ENCODE results near the gene IGSF21.

Gene IGSF21

GRCh38 chr1:18350747-18351146 lies 243.1 kb downstream of the IGSF21 start:
- Histone ChIP-seq H3K36me3 (ENCODE audit: control insufficient read depth, insufficient read depth, low read length) (no peaks in the 10 kb centered on the region), H3K9me3 (ENCODE audit: control insufficient read depth, insufficient read depth, low read length) (no peaks in the 10 kb centered on the region), H3K27ac (ENCODE audit: low read length) (no peak overlapping the region), H3K27me3 (ENCODE audit: control insufficient read depth, insufficient read depth, low read length) (no peaks in the 10 kb centered on the region), H3K4me3 (ENCODE audit: low read length) (no peak overlapping the region), H3K4me1 (ENCODE audit: control insufficient read depth, insufficient read depth, low read length) (no peaks in the 10 kb centered on the region; the same call in 1 of the 2 replicates)
- DNase-seq (ENCODE audit: low read depth, low spot score): no peak
- no CpG with 5 or more reads among the region's 18 CpGs for WGBS (ENCODE audit: insufficient coverage, insufficient read length)

- Histone ChIP-seq H3K4me1 (ENCODE audit: control insufficient read depth, insufficient read depth, low read length) (no peaks in the 10 kb centered on the region; the same call in 1 of the 2 replicates), H3K27ac (ENCODE audit: low read length) (no peak overlapping the region), H3K36me3 (ENCODE audit: control insufficient read depth, insufficient read depth, low read length) (no peaks in the 10 kb centered on the region), H3K9me3 (ENCODE audit: control insufficient read depth, insufficient read depth, low read length) (no peaks in the 10 kb centered on the region), H3K27me3 (ENCODE audit: control insufficient read depth, insufficient read depth, low read length) (no peaks in the 10 kb centered on the region), H3K4me3 (ENCODE audit: low read length) (no peak overlapping the region)
- DNase-seq (ENCODE audit: low read depth, low spot score): no peak
- WGBS (ENCODE audit: insufficient coverage, insufficient read length): no CpG with 5 or more reads among the region's 10 CpGs
Measured at GRCh38 chr1:18351735-18352134, 244.1 kb downstream of the IGSF21 start.

- no peaks in the 10 kb centered on the region for H3K36me3 ChIP-seq (ENCODE audit: control insufficient read depth, insufficient read depth, low read length)
- no peak for DNase-seq (ENCODE audit: low read depth, low spot score)
- no peaks in the 10 kb centered on the region for H3K27me3 ChIP-seq (ENCODE audit: control insufficient read depth, insufficient read depth, low read length)
- no peaks in the 10 kb centered on the region for H3K9me3 ChIP-seq (ENCODE audit: control insufficient read depth, insufficient read depth, low read length)
- no CpG with 5 or more reads among the region's 17 CpGs for WGBS (ENCODE audit: insufficient coverage, insufficient read length)
- no peak overlapping the region; the same call in 1 of the 2 replicates for H3K4me3 ChIP-seq (ENCODE audit: low read length)
- H3K27ac ChIP-seq (ENCODE audit: low read length): no peak overlapping the region
- no peaks in the 10 kb centered on the region; the same call in 1 of the 2 replicates for H3K4me1 ChIP-seq (ENCODE audit: control insufficient read depth, insufficient read depth, low read length)
Measured at GRCh38 chr1:18352636-18353265, 245.2 kb downstream of the IGSF21 start.

GRCh38 chr1:18353528-18353927 lies 245.9 kb downstream of the IGSF21 start:
- Histone ChIP-seq H3K4me3 (ENCODE audit: low read length) (no peak overlapping the region), H3K27me3 (ENCODE audit: control insufficient read depth, insufficient read depth, low read length) (no peaks in the 10 kb centered on the region), H3K36me3 (ENCODE audit: control insufficient read depth, insufficient read depth, low read length) (no peaks in the 10 kb centered on the region), H3K9me3 (ENCODE audit: control insufficient read depth, insufficient read depth, low read length) (no peaks in the 10 kb centered on the region), H3K4me1 (ENCODE audit: control insufficient read depth, insufficient read depth, low read length) (no peaks in the 10 kb centered on the region; the same call in 1 of the 2 replicates), H3K27ac (ENCODE audit: low read length) (no peak overlapping the region)
- DNase-seq (ENCODE audit: low read depth, low spot score): no peak
- no CpG with 5 or more reads among the region's 1 CpG for WGBS (ENCODE audit: insufficient coverage, insufficient read length)

- Histone ChIP-seq H3K4me3 (ENCODE audit: low read length) (no peak overlapping the region), H3K27me3 (ENCODE audit: control insufficient read depth, insufficient read depth, low read length) (no peaks in the 10 kb centered on the region), H3K36me3 (ENCODE audit: control insufficient read depth, insufficient read depth, low read length) (no peaks in the 10 kb centered on the region), H3K27ac (ENCODE audit: low read length) (no peak overlapping the region), H3K4me1 (ENCODE audit: control insufficient read depth, insufficient read depth, low read length) (no peaks in the 10 kb centered on the region; the same call in 1 of the 2 replicates), H3K9me3 (ENCODE audit: control insufficient read depth, insufficient read depth, low read length) (no peaks in the 10 kb centered on the region)
- WGBS (ENCODE audit: insufficient coverage, insufficient read length): no CpG with 5 or more reads among the region's 2 CpGs
- DNase-seq (ENCODE audit: low read depth, low spot score): no peak
Measured at GRCh38 chr1:18353992-18354391, 246.4 kb downstream of the IGSF21 start.

GRCh38 chr1:18354612-18355011 lies 247.0 kb downstream of the IGSF21 start:
- WGBS (ENCODE audit: insufficient coverage, insufficient read length): no CpG with 5 or more reads among the region's 3 CpGs
- Histone ChIP-seq H3K4me1 (ENCODE audit: control insufficient read depth, insufficient read depth, low read length) (no peaks in the 10 kb centered on the region; the same call in 1 of the 2 replicates), H3K4me3 (ENCODE audit: low read length) (no peak overlapping the region), H3K27me3 (ENCODE audit: control insufficient read depth, insufficient read depth, low read length) (no peaks in the 10 kb centered on the region), H3K36me3 (ENCODE audit: control insufficient read depth, insufficient read depth, low read length) (no peaks in the 10 kb centered on the region), H3K9me3 (ENCODE audit: control insufficient read depth, insufficient read depth, low read length) (no peaks in the 10 kb centered on the region), H3K27ac (ENCODE audit: low read length) (no peak overlapping the region)
- DNase-seq (ENCODE audit: low read depth, low spot score): no peak

- no peak for DNase-seq (ENCODE audit: low read depth, low spot score)
- Histone ChIP-seq H3K4me1 (ENCODE audit: control insufficient read depth, insufficient read depth, low read length) (no peaks in the 10 kb centered on the region), H3K27ac (ENCODE audit: low read length) (no peak overlapping the region), H3K27me3 (ENCODE audit: control insufficient read depth, insufficient read depth, low read length) (no peaks in the 10 kb centered on the region), H3K4me3 (ENCODE audit: low read length) (no peak overlapping the region), H3K36me3 (ENCODE audit: control insufficient read depth, insufficient read depth, low read length) (no peaks in the 10 kb centered on the region), H3K9me3 (ENCODE audit: control insufficient read depth, insufficient read depth, low read length) (no peaks in the 10 kb centered on the region)
- WGBS (ENCODE audit: insufficient coverage, insufficient read length): no CpG with 5 or more reads among the region's 9 CpGs
Measured at GRCh38 chr1:18357622-18358230, 250.1 kb downstream of the IGSF21 start.

- no peaks in the 10 kb centered on the region for H3K9me3 ChIP-seq (ENCODE audit: control insufficient read depth, insufficient read depth, low read length)
- no peaks in the 10 kb centered on the region for H3K36me3 ChIP-seq (ENCODE audit: control insufficient read depth, insufficient read depth, low read length)
- DNase-seq (ENCODE audit: low read depth, low spot score): no peak
- H3K27me3 ChIP-seq (ENCODE audit: control insufficient read depth, insufficient read depth, low read length): no peaks in the 10 kb centered on the region
- no peaks in the 10 kb centered on the region for H3K4me1 ChIP-seq (ENCODE audit: control insufficient read depth, insufficient read depth, low read length)
- no peak overlapping the region for H3K4me3 ChIP-seq (ENCODE audit: low read length)
- no peak overlapping the region for H3K27ac ChIP-seq (ENCODE audit: low read length)
- WGBS (ENCODE audit: insufficient coverage, insufficient read length): no CpG with 5 or more reads among the region's 1 CpG
Measured at GRCh38 chr1:18358600-18358999, 251.0 kb downstream of the IGSF21 start.

- Histone ChIP-seq H3K27ac (ENCODE audit: low read length) (no peak overlapping the region), H3K27me3 (ENCODE audit: control insufficient read depth, insufficient read depth, low read length) (no peaks in the 10 kb centered on the region), H3K4me3 (ENCODE audit: low read length) (no peak overlapping the region), H3K4me1 (ENCODE audit: control insufficient read depth, insufficient read depth, low read length) (no peaks in the 10 kb centered on the region), H3K9me3 (ENCODE audit: control insufficient read depth, insufficient read depth, low read length) (no peaks in the 10 kb centered on the region), H3K36me3 (ENCODE audit: control insufficient read depth, insufficient read depth, low read length) (no peaks in the 10 kb centered on the region)
- no CpG with 5 or more reads among the region's 7 CpGs for WGBS (ENCODE audit: insufficient coverage, insufficient read length)
- no peak for DNase-seq (ENCODE audit: low read depth, low spot score)
Measured at GRCh38 chr1:18360251-18360650, 252.7 kb downstream of the IGSF21 start.

- H3K27ac ChIP-seq (ENCODE audit: low read length): no peak overlapping the region
Measured at GRCh38 chr1:18362150-18362549, 254.6 kb downstream of the IGSF21 start.

GRCh38 chr1:18363436-18363835 lies 255.8 kb downstream of the IGSF21 start:
- no peak for DNase-seq (ENCODE audit: low read depth, low spot score)
- no CpG with 5 or more reads among the region's 3 CpGs for WGBS (ENCODE audit: insufficient coverage, insufficient read length)
- Histone ChIP-seq H3K36me3 (ENCODE audit: control insufficient read depth, insufficient read depth, low read length) (no peaks in the 10 kb centered on the region), H3K4me1 (ENCODE audit: control insufficient read depth, insufficient read depth, low read length) (no peaks in the 10 kb centered on the region), H3K27me3 (ENCODE audit: control insufficient read depth, insufficient read depth, low read length) (no peaks in the 10 kb centered on the region), H3K27ac (ENCODE audit: low read length) (no peak overlapping the region), H3K9me3 (ENCODE audit: control insufficient read depth, insufficient read depth, low read length) (no peaks in the 10 kb centered on the region), H3K4me3 (ENCODE audit: low read length) (no peak overlapping the region)

More at GRCh38 chr1:18362150-18362549, 254.6 kb downstream of the IGSF21 start:
- no peaks in the 10 kb centered on the region for H3K4me1 ChIP-seq (ENCODE audit: control insufficient read depth, insufficient read depth, low read length)
- H3K36me3 ChIP-seq (ENCODE audit: control insufficient read depth, insufficient read depth, low read length): no peaks in the 10 kb centered on the region
- H3K27me3 ChIP-seq (ENCODE audit: control insufficient read depth, insufficient read depth, low read length): no peaks in the 10 kb centered on the region
- WGBS (ENCODE audit: insufficient coverage, insufficient read length): no CpG with 5 or more reads among the region's 9 CpGs
- H3K4me3 ChIP-seq (ENCODE audit: low read length): no peak overlapping the region
- DNase-seq (ENCODE audit: low read depth, low spot score): no peak
- no peaks in the 10 kb centered on the region for H3K9me3 ChIP-seq (ENCODE audit: control insufficient read depth, insufficient read depth, low read length)

Data from iPS DF 6.9 (cell line).